OCI-LY7 (cell line): ENCODE data around the gene MYOC. TPM values are rescaled to one million over a fixed set of nuclear protein-coding genes. Genes with fewer than 3 reads are reported as not detected.
"Not testable (repeated sequence)": the region's sequence is repeated elsewhere in the genome, so short reads cannot be mapped to it uniquely, and the experiment has no call there.

Experiments used
- Bru-seq: library from RNA; stranded (reverse); fragments of 400-500 nt; gene quantifications from one replicate; lab custom pipeline; 2021; lab: Mats Ljungman, UMichigan
- BruChase-seq, 2 experiments: library from RNA; stranded (reverse); fragments of 400-500 nt; gene quantifications; one replicate each; lab custom pipeline; 2021; lab: Mats Ljungman, UMichigan
- BruUV-seq: library from RNA; stranded (reverse); fragments of 400-500 nt; replicated peaks from 2 replicates; lab custom pipeline; 2021; lab: Mats Ljungman, UMichigan
- CTCF ChIA-PET: fragments of 300-600 bp; sonication (Branson Sonifier 250); formaldehyde crosslinking; loops from one replicate; lab custom pipeline; 2022; ENCODE audit warnings: antibody characterized with exemption; ENCODE audit not compliant: unreplicated experiment; lab: Charles Lee
- POLR2A ChIA-PET: fragments of 300-600 bp; sonication (Branson Sonifier 250); formaldehyde crosslinking; loops from one replicate; lab custom pipeline; 2022; ENCODE audit warnings: antibody characterized with exemption; lab: Charles Lee
- DNase-seq: peaks from one replicate; pipeline ENCODE4 v3.0.0-alpha.2; 2015; ENCODE audit warnings: low spot score
- H2AFZ ChIP-seq: fragments of 200-600 bp; sonication (generic), shearing (Covaris generic); 2 replicates; pipeline ENCODE4 v1.6.1; 2014; ENCODE audit warnings: mild to moderate bottlenecking, antibody characterized with exemption, low read length, moderate library complexity
- H3K27ac ChIP-seq: fragments of 200-600 bp; sonication (generic); 2 replicates; pipeline ENCODE4 v1.5.1; 2014; ENCODE audit warnings: mixed run types, low read depth, mild to moderate bottlenecking, moderate library complexity, low read length, inconsistent platforms; ENCODE audit not compliant: poor library complexity, severe bottlenecking
- H3K36me3 ChIP-seq: fragments of 200-600 bp; sonication (generic); 2 replicates; pipeline ENCODE4 v1.6.1; 2014; ENCODE audit warnings: mild to moderate bottlenecking, antibody characterized with exemption, low read length, moderate library complexity, mixed read lengths; ENCODE audit not compliant: insufficient read depth
- H3K4me1 ChIP-seq: fragments of 200-600 bp; sonication (generic); 2 replicates; pipeline ENCODE4 v1.5.1; 2014; ENCODE audit warnings: mild to moderate bottlenecking, low read length; ENCODE audit not compliant: insufficient read depth, poor library complexity, severe bottlenecking
- H3K4me2 ChIP-seq: fragments of 200-600 bp; sonication (generic); 2 replicates; pipeline ENCODE4 v1.6.1; 2014; ENCODE audit warnings: mild to moderate bottlenecking, low read length
- H3K4me3 ChIP-seq: fragments of 200-600 bp; sonication (generic); 2 replicates; pipeline ENCODE4 v1.5.1; 2014; ENCODE audit warnings: mild to moderate bottlenecking, low read depth, low read length; ENCODE audit not compliant: poor library complexity, severe bottlenecking
- H3K79me2 ChIP-seq: fragments of 200-600 bp; sonication (generic); 2 replicates; pipeline ENCODE4 v1.6.1; 2016; ENCODE audit warnings: low read depth, mild to moderate bottlenecking, low read length, moderate library complexity, mixed read lengths; ENCODE audit not compliant: insufficient read depth
- H3K9me2 ChIP-seq: fragments of 200-600 bp; sonication (generic); 2 replicates; pipeline ENCODE4 v1.6.1; 2016; ENCODE audit warnings: mild to moderate bottlenecking, low read length, mixed read lengths; ENCODE audit not compliant: insufficient read depth
- H3K9me3 ChIP-seq: fragments of 200-600 bp; sonication (generic); 2 replicates; pipeline ENCODE4 v1.6.1; 2014; ENCODE audit warnings: mild to moderate bottlenecking, mixed run types, low read length, mixed read lengths
- H4K20me1 ChIP-seq: fragments of 200-600 bp; sonication (generic); 2 replicates; pipeline ENCODE4 v1.6.1; 2014; ENCODE audit warnings: mild to moderate bottlenecking, antibody characterized with exemption, low read length, moderate library complexity, mixed read lengths; ENCODE audit not compliant: insufficient read depth
- EZH2phosphoT487 ChIP-seq: fragments of 200-600 bp; sonication (generic); IDR thresholded peaks from 2 replicates; pipeline ENCODE4 v1.6.1; 2018; ENCODE audit warnings: low read depth, borderline replicate concordance, mild to moderate bottlenecking, mixed run types, antibody characterized with exemption, low read length, moderate library complexity, mixed read lengths
- intact Hi-C: fragments of 100-400 bp; cut with micrococcal nuclease; formaldehyde crosslinking; loops from one replicate; pipeline ENCODE4 v1.10.0; 2022; ENCODE audit not compliant: unreplicated experiment
- long read RNA-seq: library from polyadenylated mRNA; stranded (forward); transcript quantifications from one replicate; pipeline ENCODE4 v2.0.0, GENCODE V29; 2022
- total RNA-seq, 2 experiments: library from RNA; depleted of rRNA in 1 of 2; stranded (reverse); fragments of >200 nt in 1 of 2; shearing (Covaris generic) in 1 of 2; gene quantifications; 2 replicates each; pipeline ENCODE4 v1.2.3, GENCODE V29; 2014 to 2022
- TF ChIP-seq, protein P1 (sequence below): fragments of 200-600 bp; sonication (generic); conservative IDR thresholded peaks from 2 replicates; pipeline ENCODE4 v1.5.1; 2014; ENCODE audit warnings: mild to moderate bottlenecking, antibody characterized with exemption, low read length, moderate library complexity, mixed read lengths

The MYOC gene
- not detected in 2 replicates for total RNA-seq (2014; rRNA removed; shearing (Covaris generic))
- not detected in 2 replicates for total RNA-seq (2022)
- Bru-seq, nascent RNA, result not detected
- BruChase-seq, experiment 1, labeled RNA remaining after a 6-hour chase, result not detected
- BruChase-seq, experiment 2, labeled RNA remaining after a 2-hour chase, result not detected
- long read RNA-seq, result 0 reads

DNA sequence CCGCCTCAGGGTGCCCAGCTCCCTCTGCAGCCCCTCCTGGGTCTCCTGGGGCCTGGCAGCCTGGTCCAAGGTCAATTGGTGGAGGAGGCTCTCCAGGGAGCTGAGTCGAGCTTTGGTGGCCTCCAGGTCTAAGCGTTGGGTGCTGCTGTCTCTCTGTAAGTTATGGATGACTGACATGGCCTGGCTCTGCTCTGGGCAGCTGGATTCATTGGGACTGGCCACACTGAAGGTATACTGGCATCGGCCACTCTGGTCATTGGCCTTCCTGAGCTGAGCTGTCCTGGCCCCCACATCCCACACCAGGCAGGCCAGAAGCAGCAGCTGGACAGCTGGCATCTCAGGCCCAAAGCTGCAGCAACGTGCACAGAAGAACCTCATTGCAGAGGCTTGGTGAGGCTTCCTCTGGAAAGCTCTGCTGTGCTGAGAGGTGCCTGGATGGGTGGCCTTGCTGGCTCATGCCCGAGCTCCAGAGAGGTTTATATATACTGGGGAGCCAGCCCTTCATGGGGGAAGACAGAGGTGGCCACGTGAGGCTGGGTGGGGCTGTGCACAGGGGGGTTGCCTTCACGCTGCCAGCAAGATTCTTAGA, at the start of gene MYOC:
TSS of gene MYOC (minus strand) at position 455 of the 589 bp plus-strand sequence. CDS start at position 378, 77 bp downstream.
- Histone ChIP-seq H2AFZ (no peak within 1 kb of the TSS), H3K9me2 (no peaks in the 10 kb centered on the region), H3K4me2 (no peak within 1 kb of the TSS), H3K27ac (no peak within 1 kb of the TSS), H4K20me1 (no peaks in the 10 kb centered on the region), H3K4me3 (no peak within 1 kb of the TSS), H3K9me3 (no peaks in the 10 kb centered on the region), H3K36me3 (no peaks in the 10 kb centered on the region), H3K79me2 (no peaks in the 10 kb centered on the region), H3K4me1 (no peaks in the 10 kb centered on the region)
- ChIA-PET CTCF (no interaction called here), POLR2A (interaction anchor here (1.1 kb wide), 1 partner anchor 35 kb away, joined by 4 read pairs; no protein-coding TSS in a partner anchor)
- intact Hi-C loops, result loop anchor here (10.0 kb wide), 1 partner anchor 62 kb away; no protein-coding TSS in a partner anchor
- no peak for TF ChIP-seq EZH2phosphoT487
- TF ChIP-seq, protein P1, sequence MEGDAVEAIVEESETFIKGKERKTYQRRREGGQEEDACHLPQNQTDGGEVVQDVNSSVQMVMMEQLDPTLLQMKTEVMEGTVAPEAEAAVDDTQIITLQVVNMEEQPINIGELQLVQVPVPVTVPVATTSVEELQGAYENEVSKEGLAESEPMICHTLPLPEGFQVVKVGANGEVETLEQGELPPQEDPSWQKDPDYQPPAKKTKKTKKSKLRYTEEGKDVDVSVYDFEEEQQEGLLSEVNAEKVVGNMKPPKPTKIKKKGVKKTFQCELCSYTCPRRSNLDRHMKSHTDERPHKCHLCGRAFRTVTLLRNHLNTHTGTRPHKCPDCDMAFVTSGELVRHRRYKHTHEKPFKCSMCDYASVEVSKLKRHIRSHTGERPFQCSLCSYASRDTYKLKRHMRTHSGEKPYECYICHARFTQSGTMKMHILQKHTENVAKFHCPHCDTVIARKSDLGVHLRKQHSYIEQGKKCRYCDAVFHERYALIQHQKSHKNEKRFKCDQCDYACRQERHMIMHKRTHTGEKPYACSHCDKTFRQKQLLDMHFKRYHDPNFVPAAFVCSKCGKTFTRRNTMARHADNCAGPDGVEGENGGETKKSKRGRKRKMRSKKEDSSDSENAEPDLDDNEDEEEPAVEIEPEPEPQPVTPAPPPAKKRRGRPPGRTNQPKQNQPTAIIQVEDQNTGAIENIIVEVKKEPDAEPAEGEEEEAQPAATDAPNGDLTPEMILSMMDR, result no peak
- BruUV-seq, result no TSS peak
- DNase-seq, result no peak

DNA sequence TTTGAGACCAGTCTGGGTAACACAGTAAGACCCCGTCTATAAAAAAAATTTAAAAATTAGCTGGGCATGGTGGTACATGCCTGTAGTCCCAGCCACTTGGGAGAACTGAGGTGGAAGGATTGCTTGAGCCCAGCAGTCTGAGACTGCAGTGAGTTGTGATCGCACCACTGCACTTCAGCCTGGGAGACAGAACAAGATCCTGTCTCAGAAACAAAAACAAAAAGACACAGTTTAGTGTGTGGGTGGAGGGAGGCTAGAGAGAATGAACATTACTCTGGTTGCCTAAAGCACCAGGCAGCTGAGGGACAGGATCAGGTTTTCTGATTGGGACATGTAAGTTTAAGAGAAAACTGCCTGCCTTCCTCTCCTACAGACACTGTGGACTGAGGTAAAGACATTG, 47.0 kb upstream of the MYOC start:
- Histone ChIP-seq H4K20me1 (no peaks in the 10 kb centered on the region), H3K79me2 (no peaks in the 10 kb centered on the region), H3K4me3 (no peak overlapping the region), H3K9me3 (no peaks in the 10 kb centered on the region), H3K36me3 (no peaks in the 10 kb centered on the region), H3K9me2 (no peaks in the 10 kb centered on the region), H3K4me2 (no peak overlapping the region), H2AFZ (no peak overlapping the region), H3K27ac (no peak overlapping the region), H3K4me1 (no peaks in the 10 kb centered on the region)
- TF ChIP-seq, protein P1, result no peak
- no peak for TF ChIP-seq EZH2phosphoT487
- CTCF ChIA-PET, result no interaction called here
- DNase-seq, result no peak
- intact Hi-C loops, result no loop called here
- POLR2A ChIA-PET, result no interaction called here
- BruUV-seq, result no TSS peak

DNA sequence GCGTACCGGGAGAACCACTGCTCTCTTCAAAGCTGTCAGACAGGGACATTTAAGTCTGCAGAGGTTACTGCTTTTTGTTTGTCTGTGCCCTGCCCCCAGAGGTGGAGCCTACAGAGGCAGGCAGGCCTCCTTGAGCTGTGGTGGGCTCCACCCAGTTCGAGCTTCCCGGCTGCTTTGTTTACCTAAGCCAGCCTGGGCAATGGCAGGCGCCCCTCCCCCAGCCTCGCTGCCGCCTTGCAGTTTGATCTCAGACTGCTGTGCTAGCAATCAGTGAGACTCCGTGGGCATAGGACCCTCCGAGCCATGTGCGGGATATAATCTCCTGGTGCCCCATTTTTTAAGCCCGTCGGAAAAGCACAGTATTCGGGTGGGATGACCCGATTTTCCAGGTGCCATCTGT, 43.3 kb upstream of the MYOC start:
- intact Hi-C loops, H3K4me3 ChIP-seq, H3K36me3 ChIP-seq, H3K4me2 ChIP-seq, H3K27ac ChIP-seq, H4K20me1 ChIP-seq, H2AFZ ChIP-seq, BruUV-seq, H3K4me1 ChIP-seq, DNase-seq, H3K9me3 ChIP-seq, H3K9me2 ChIP-seq, POLR2A ChIA-PET, CTCF ChIA-PET, H3K79me2 ChIP-seq: not testable (repeated sequence)

DNA sequence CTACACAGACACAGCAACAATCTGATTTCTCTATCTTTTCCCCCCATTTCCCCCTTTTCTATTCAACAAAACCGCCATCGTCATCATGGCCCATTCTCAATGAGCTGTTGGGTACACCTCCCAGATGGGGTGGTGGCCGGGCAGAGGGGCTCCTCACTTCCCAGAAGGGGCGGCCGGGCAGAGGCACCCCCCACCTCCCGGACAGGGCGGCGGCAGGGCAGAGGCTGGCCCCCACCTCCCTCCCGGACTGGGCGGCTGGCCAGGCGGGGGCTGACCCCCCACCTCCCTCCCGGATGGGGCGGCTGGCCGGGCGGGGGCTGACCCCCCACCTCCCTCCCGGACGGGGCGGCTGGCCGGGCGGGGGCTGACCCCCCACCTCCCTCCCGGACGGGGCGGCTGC, 41.1 kb upstream of the MYOC start:
- H3K79me2 ChIP-seq, intact Hi-C loops, H3K4me1 ChIP-seq, H2AFZ ChIP-seq, POLR2A ChIA-PET, H3K4me3 ChIP-seq, H3K9me3 ChIP-seq, H3K36me3 ChIP-seq, CTCF ChIA-PET, DNase-seq, H4K20me1 ChIP-seq, H3K9me2 ChIP-seq, H3K4me2 ChIP-seq, H3K27ac ChIP-seq, BruUV-seq: not testable (repeated sequence)
